ENCODE results near the gene IMMP2L. TPM values are rescaled to one million over a fixed set of nuclear protein-coding genes. Genes with fewer than 3 reads are reported as not detected.

IMMP2L gene
- total RNA-seq, 2 experiments from 2014 or later = 10.2 to 12.8 TPM

GRCh38 chr7:110929480-110930249 lies 632.6 kb downstream of the IMMP2L start:
- Mint-ChIP-seq H3K9me3 (peaks cover 13% of the 10 kb centered on the region), H3K4me3 (no peak overlapping the region), H3K27ac (no peak overlapping the region), H3K4me1 (peaks cover 14% of the 10 kb centered on the region), H3K36me3 (peaks cover 18% of the 10 kb centered on the region), H3K27me3 (no peaks in the 10 kb centered on the region)
- POLR2A ChIA-PET = no interaction called here
- no peak for DNase-seq
- no peak for ATAC-seq (ENCODE audit: low read depth)

- ATAC-seq (ENCODE audit: low read depth) (no peak), DNase-seq (no peak)
- H3K4me3 Mint-ChIP-seq = no peak overlapping the region
- no peaks in the 10 kb centered on the region for H3K27me3 Mint-ChIP-seq
- POLR2A ChIA-PET = no interaction called here
- no peak overlapping the region for H3K27ac Mint-ChIP-seq
- H3K36me3 Mint-ChIP-seq = peaks cover 11% of the 10 kb centered on the region
- H3K4me1 Mint-ChIP-seq = peaks cover 12% of the 10 kb centered on the region
- peaks cover 6% of the 10 kb centered on the region for H3K9me3 Mint-ChIP-seq
These were observed 639.4 kb downstream of the IMMP2L start for GRCh38 chr7:110922906-110923305.

- POLR2A ChIA-PET = no interaction called here
These were observed 640.6 kb downstream of the IMMP2L start for GRCh38 chr7:110921595-110922151.

GRCh38 chr7:110918949-110919548 lies 643.2 kb downstream of the IMMP2L start:
- ATAC-seq (ENCODE audit: low read depth) = no peak

More at GRCh38 chr7:110921595-110922151, 640.6 kb downstream of the IMMP2L start:
- no peak overlapping the region for H3K27ac Mint-ChIP-seq
- H3K4me1 Mint-ChIP-seq = peaks cover 7% of the 10 kb centered on the region
- ATAC-seq (ENCODE audit: low read depth) = no peak
- peaks cover 4% of the 10 kb centered on the region for H3K9me3 Mint-ChIP-seq
- H3K4me3 Mint-ChIP-seq = no peak overlapping the region
- no peaks in the 10 kb centered on the region for H3K27me3 Mint-ChIP-seq
- H3K36me3 Mint-ChIP-seq = peaks cover 5% of the 10 kb centered on the region
- no peak for DNase-seq

GRCh38 chr7:110914263-110914662 lies 648.0 kb downstream of the IMMP2L start:
- POLR2A ChIA-PET = no interaction called here
- H3K4me3 Mint-ChIP-seq = no peak overlapping the region
- H3K27ac Mint-ChIP-seq = no peak overlapping the region
- no peak for ATAC-seq (ENCODE audit: low read depth)
- no peak for DNase-seq
- H3K27me3 Mint-ChIP-seq = no peaks in the 10 kb centered on the region
- peaks cover 5% of the 10 kb centered on the region for H3K4me1 Mint-ChIP-seq
- peaks cover 16% of the 10 kb centered on the region for H3K36me3 Mint-ChIP-seq
- H3K9me3 Mint-ChIP-seq = peaks cover 7% of the 10 kb centered on the region

More at GRCh38 chr7:110918949-110919548, 643.2 kb downstream of the IMMP2L start:
- no peak for DNase-seq
- peaks cover 10% of the 10 kb centered on the region for H3K4me1 Mint-ChIP-seq
- H3K27ac Mint-ChIP-seq = no peak overlapping the region
- H3K27me3 Mint-ChIP-seq = no peaks in the 10 kb centered on the region
- POLR2A ChIA-PET = no interaction called here
- peaks cover 6% of the 10 kb centered on the region for H3K36me3 Mint-ChIP-seq
- H3K4me3 Mint-ChIP-seq = no peak overlapping the region
- H3K9me3 Mint-ChIP-seq = peaks cover 5% of the 10 kb centered on the region

GRCh38 chr7:110911632-110912031 lies 650.7 kb downstream of the IMMP2L start:
- H3K36me3 Mint-ChIP-seq = peaks cover 28% of the 10 kb centered on the region
- ATAC-seq (ENCODE audit: low read depth) (no peak), DNase-seq (no peak)
- H3K4me3 Mint-ChIP-seq = no peak overlapping the region
- H3K27me3 Mint-ChIP-seq = no peaks in the 10 kb centered on the region
- POLR2A ChIA-PET = no interaction called here
- H3K4me1 Mint-ChIP-seq = peaks cover 8% of the 10 kb centered on the region
- H3K27ac Mint-ChIP-seq = no peak overlapping the region
- peaks cover 11% of the 10 kb centered on the region for H3K9me3 Mint-ChIP-seq

GRCh38 chr7:110909117-110909516 lies 653.2 kb downstream of the IMMP2L start:
- DNase-seq = no peak
- POLR2A ChIA-PET = interaction anchor here (0.6 kb wide), 2 partner anchors 11 to 38 kb away, joined by 3 to 9 read pairs; no protein-coding TSS in a partner anchor
- Mint-ChIP-seq H3K4me3 (no peak overlapping the region), H3K27me3 (no peaks in the 10 kb centered on the region), H3K9me3 (peaks cover 11% of the 10 kb centered on the region), H3K4me1 (peaks cover 20% of the 10 kb centered on the region), H3K36me3 (peaks cover 32% of the 10 kb centered on the region), H3K27ac (no peak overlapping the region)
- ATAC-seq (ENCODE audit: low read depth) = no peak

GRCh38 chr7:110905773-110906566 lies 656.3 kb downstream of the IMMP2L start:
- H3K4me3 Mint-ChIP-seq = peak overlapping the region; percentile 53
- peaks cover 32% of the 10 kb centered on the region for H3K36me3 Mint-ChIP-seq
- peak overlapping the region; percentile 37 for H3K27ac Mint-ChIP-seq
- POLR2A ChIA-PET = no interaction called here
- no peaks in the 10 kb centered on the region for H3K27me3 Mint-ChIP-seq
- DNase-seq (no peak), ATAC-seq (ENCODE audit: low read depth) (peak; percentile 81)
- peaks cover 19% of the 10 kb centered on the region for H3K9me3 Mint-ChIP-seq
- H3K4me1 Mint-ChIP-seq = peaks cover 26% of the 10 kb centered on the region

GRCh38 chr7:110898516-110898915 lies 663.8 kb downstream of the IMMP2L start:
- H3K4me1 Mint-ChIP-seq = peaks cover 2% of the 10 kb centered on the region
- POLR2A ChIA-PET = interaction anchor here (0.6 to 1.0 kb wide), 2 partner anchors 11 to 30 kb away, joined by 3 read pairs; no protein-coding TSS in a partner anchor
- no peaks in the 10 kb centered on the region for H3K27me3 Mint-ChIP-seq
- H3K4me3 Mint-ChIP-seq = no peak overlapping the region
- ATAC-seq (ENCODE audit: low read depth) (no peak), DNase-seq (no peak)
- H3K27ac Mint-ChIP-seq = no peak overlapping the region
- peaks cover 23% of the 10 kb centered on the region for H3K36me3 Mint-ChIP-seq
- peaks cover 25% of the 10 kb centered on the region for H3K9me3 Mint-ChIP-seq

GRCh38 chr7:110897538-110897937 lies 664.8 kb downstream of the IMMP2L start:
- peaks cover 21% of the 10 kb centered on the region for H3K9me3 Mint-ChIP-seq
- DNase-seq (no peak), ATAC-seq (ENCODE audit: low read depth) (no peak)
- no peak overlapping the region for H3K4me3 Mint-ChIP-seq
- no peaks in the 10 kb centered on the region for H3K27me3 Mint-ChIP-seq
- H3K36me3 Mint-ChIP-seq = peaks cover 23% of the 10 kb centered on the region
- no peak overlapping the region for H3K27ac Mint-ChIP-seq
- POLR2A ChIA-PET = interaction anchor here (1.0 kb wide), 1 partner anchor 31 kb away, joined by 3 read pairs; no protein-coding TSS in a partner anchor
- H3K4me1 Mint-ChIP-seq = no peaks in the 10 kb centered on the region

GRCh38 chr7:110894111-110894510 lies 668.2 kb downstream of the IMMP2L start:
- no peak for ATAC-seq (ENCODE audit: low read depth)
- no peaks in the 10 kb centered on the region for H3K27me3 Mint-ChIP-seq
- peaks cover 23% of the 10 kb centered on the region for H3K36me3 Mint-ChIP-seq
- no peak overlapping the region for H3K27ac Mint-ChIP-seq
- POLR2A ChIA-PET = no interaction called here
- DNase-seq = no peak
- H3K4me3 Mint-ChIP-seq = no peak overlapping the region
- H3K4me1 Mint-ChIP-seq = peaks cover 8% of the 10 kb centered on the region
- peaks cover 18% of the 10 kb centered on the region for H3K9me3 Mint-ChIP-seq

- POLR2A ChIA-PET = no interaction called here
These were observed 671.1 kb downstream of the IMMP2L start for GRCh38 chr7:110891197-110891596.

GRCh38 chr7:110890101-110890500 lies 672.2 kb downstream of the IMMP2L start:
- no peaks in the 10 kb centered on the region for H3K27me3 Mint-ChIP-seq

More at GRCh38 chr7:110891197-110891596, 671.1 kb downstream of the IMMP2L start:
- H3K36me3 Mint-ChIP-seq = peaks cover 18% of the 10 kb centered on the region
- H3K4me1 Mint-ChIP-seq = peaks cover 12% of the 10 kb centered on the region
- H3K4me3 Mint-ChIP-seq = peak overlapping the region; percentile 15
- DNase-seq = no peak
- H3K27me3 Mint-ChIP-seq = no peaks in the 10 kb centered on the region
- no peak for ATAC-seq (ENCODE audit: low read depth)
- peaks cover 17% of the 10 kb centered on the region for H3K9me3 Mint-ChIP-seq
- no peak overlapping the region for H3K27ac Mint-ChIP-seq

More at GRCh38 chr7:110890101-110890500, 672.2 kb downstream of the IMMP2L start:
- no peak for DNase-seq
- H3K36me3 Mint-ChIP-seq = peaks cover 15% of the 10 kb centered on the region
- no peak for ATAC-seq (ENCODE audit: low read depth)
- H3K4me3 Mint-ChIP-seq = no peak overlapping the region
- H3K4me1 Mint-ChIP-seq = peaks cover 12% of the 10 kb centered on the region
- no peak overlapping the region for H3K27ac Mint-ChIP-seq
- H3K9me3 Mint-ChIP-seq = peaks cover 15% of the 10 kb centered on the region
- POLR2A ChIA-PET = no interaction called here
